ENCODE data around the gene BSPH1. TPM values are rescaled to one million over a fixed set of nuclear protein-coding genes. Genes with fewer than 3 reads are reported as not detected.
A peak's percentile ranks its signal among the peaks of the same experiment; 100 is the strongest.
"Not testable (repeated sequence)": the region's sequence is repeated elsewhere in the genome, so short reads cannot be mapped to it uniquely, and the experiment has no call there.

BSPH1 gene
- total and polyA plus RNA-seq, 4 donors = 0.50 TPM; not detected in 3

GRCh38 chr19:48006762-48007161, 14.8 kb upstream of the BSPH1 start:
- H3K36me3 ChIP-seq (ENCODE audit: control insufficient read depth, insufficient read depth, low read length) = no peaks in the 10 kb centered on the region
- H3K4me1 ChIP-seq (ENCODE audit: control insufficient read depth, insufficient read depth, low read length) = no peaks in the 10 kb centered on the region
- no peak overlapping the region for H3K27ac ChIP-seq (ENCODE audit: low read depth, low read length)
- no peaks in the 10 kb centered on the region for H3K27me3 ChIP-seq (ENCODE audit: control insufficient read depth, insufficient read depth, low read length)
- no peak overlapping the region for H3K4me3 ChIP-seq (ENCODE audit: low read depth, low read length)
- H3K9me3 ChIP-seq (ENCODE audit: control insufficient read depth, insufficient read depth, low read length) = no peaks in the 10 kb centered on the region
- WGBS (ENCODE audit: insufficient coverage) = 91% methylated on average over 3 of the region's 6 CpGs
- DNase-seq (ENCODE audit: low read depth in 4 of 6, low spot score in 6 of 6) = no peak

- no peak overlapping the region for H3K27ac ChIP-seq (ENCODE audit: low read depth, low read length)
- no peaks in the 10 kb centered on the region for H3K4me1 ChIP-seq (ENCODE audit: control insufficient read depth, insufficient read depth, low read length)
- no peak overlapping the region for H3K4me3 ChIP-seq (ENCODE audit: low read depth, low read length)
- DNase-seq (ENCODE audit: low read depth in 4 of 6, low spot score in 6 of 6) = no peak
- no peaks in the 10 kb centered on the region for H3K36me3 ChIP-seq (ENCODE audit: control insufficient read depth, insufficient read depth, low read length)
- 77% methylated on average over 6 of the region's 6 CpGs for WGBS (ENCODE audit: insufficient coverage)
- peaks cover 2% of the 10 kb centered on the region for H3K9me3 ChIP-seq (ENCODE audit: control insufficient read depth, insufficient read depth, low read length)
- H3K27me3 ChIP-seq (ENCODE audit: control insufficient read depth, insufficient read depth, low read length) = no peaks in the 10 kb centered on the region
Measured at GRCh38 chr19:48004236-48004635, 12.3 kb upstream of the BSPH1 start.

GRCh38 chr19:48000846-48001245, 8.9 kb upstream of the BSPH1 start:
- peaks cover 2% of the 10 kb centered on the region for H3K9me3 ChIP-seq (ENCODE audit: control insufficient read depth, insufficient read depth, low read length)
- no peaks in the 10 kb centered on the region for H3K27me3 ChIP-seq (ENCODE audit: control insufficient read depth, insufficient read depth, low read length)
- WGBS (ENCODE audit: insufficient coverage) = 89% methylated on average over 1 of the region's 6 CpGs
- no peak overlapping the region for H3K27ac ChIP-seq (ENCODE audit: low read depth, low read length)
- H3K36me3 ChIP-seq (ENCODE audit: control insufficient read depth, insufficient read depth, low read length) = no peaks in the 10 kb centered on the region
- H3K4me3 ChIP-seq (ENCODE audit: low read depth, low read length) = no peak overlapping the region
- DNase-seq (ENCODE audit: low read depth in 4 of 6, low spot score in 6 of 6) = no peak
- H3K4me1 ChIP-seq (ENCODE audit: control insufficient read depth, insufficient read depth, low read length) = no peaks in the 10 kb centered on the region

- Histone ChIP-seq H3K9me3 (ENCODE audit: control insufficient read depth, insufficient read depth, low read length) (peaks cover 2% of the 10 kb centered on the region), H3K4me3 (ENCODE audit: low read depth, low read length) (no peak overlapping the region), H3K27me3 (ENCODE audit: control insufficient read depth, insufficient read depth, low read length) (no peaks in the 10 kb centered on the region), H3K27ac (ENCODE audit: low read depth, low read length) (no peak overlapping the region), H3K4me1 (ENCODE audit: control insufficient read depth, insufficient read depth, low read length) (no peaks in the 10 kb centered on the region), H3K36me3 (ENCODE audit: control insufficient read depth, insufficient read depth, low read length) (no peaks in the 10 kb centered on the region)
- DNase-seq (ENCODE audit: low read depth in 4 of 6, low spot score in 6 of 6) = no peak
- 87% methylated on average over 6 of the region's 6 CpGs for WGBS (ENCODE audit: insufficient coverage)
Measured at GRCh38 chr19:47998800-47999199, 6.8 kb upstream of the BSPH1 start.

- H3K27me3 ChIP-seq (ENCODE audit: control insufficient read depth, insufficient read depth, low read length) = no peaks in the 10 kb centered on the region
Measured at GRCh38 chr19:47996230-47996727, 4.3 kb upstream of the BSPH1 start.

GRCh38 chr19:47994209-47994802, 2.3 kb upstream of the BSPH1 start, which contains the start of gene ELSPBP1:
TSS of gene ELSPBP1 (plus strand) at chr19:47994632. CDS start at chr19:48008668, 14,036 bp downstream.
- Histone ChIP-seq H3K4me3 (ENCODE audit: low read depth, low read length) (no peak within 1 kb of the TSS), H3K9me3 (ENCODE audit: control insufficient read depth, insufficient read depth, low read length) (no peaks in the 10 kb centered on the region), H3K36me3 (ENCODE audit: control insufficient read depth, insufficient read depth, low read length) (no peaks in the 10 kb centered on the region), H3K27me3 (ENCODE audit: control insufficient read depth, insufficient read depth, low read length) (no peaks in the 10 kb centered on the region), H3K27ac (ENCODE audit: low read depth, low read length) (no peak within 1 kb of the TSS), H3K4me1 (ENCODE audit: control insufficient read depth, insufficient read depth, low read length) (no peaks in the 10 kb centered on the region)
- peak in 4 of 6 donors; percentile 0 to 31 (median 4) for DNase-seq (ENCODE audit: low read depth in 4 of 6, low spot score in 6 of 6)
- 27% methylated on average over 3 of the region's 5 CpGs for WGBS (ENCODE audit: insufficient coverage)

More at GRCh38 chr19:47996230-47996727, 4.3 kb upstream of the BSPH1 start:
- Histone ChIP-seq H3K36me3 (ENCODE audit: control insufficient read depth, insufficient read depth, low read length) (no peaks in the 10 kb centered on the region), H3K9me3 (ENCODE audit: control insufficient read depth, insufficient read depth, low read length) (peaks cover 2% of the 10 kb centered on the region), H3K27ac (ENCODE audit: low read depth, low read length) (no peak overlapping the region), H3K4me1 (ENCODE audit: control insufficient read depth, insufficient read depth, low read length) (no peaks in the 10 kb centered on the region), H3K4me3 (ENCODE audit: low read depth, low read length) (no peak overlapping the region)
- WGBS (ENCODE audit: insufficient coverage) = 79% methylated on average over 1 of the region's 1 CpG
- DNase-seq (ENCODE audit: low read depth in 4 of 6, low spot score in 6 of 6) = no peak

GRCh38 chr19:47991191-47991808, 670 bp downstream of the BSPH1 start:
- H3K4me3 ChIP-seq (ENCODE audit: low read depth, low read length) = no peak overlapping the region
- DNase-seq (ENCODE audit: low read depth in 4 of 6, low spot score in 6 of 6) = no peak
- no peak overlapping the region for H3K27ac ChIP-seq (ENCODE audit: low read depth, low read length)
- 59% methylated on average over 9 of the region's 10 CpGs for WGBS (ENCODE audit: insufficient coverage)
- no peaks in the 10 kb centered on the region for H3K27me3 ChIP-seq (ENCODE audit: control insufficient read depth, insufficient read depth, low read length)
- H3K4me1 ChIP-seq (ENCODE audit: control insufficient read depth, insufficient read depth, low read length) = no peaks in the 10 kb centered on the region
- no peaks in the 10 kb centered on the region for H3K36me3 ChIP-seq (ENCODE audit: control insufficient read depth, insufficient read depth, low read length)
- no peaks in the 10 kb centered on the region for H3K9me3 ChIP-seq (ENCODE audit: control insufficient read depth, insufficient read depth, low read length)

GRCh38 chr19:47973529-47973928, 18.4 kb downstream of the BSPH1 start:
- 96% methylated on average over 5 of the region's 6 CpGs for WGBS (ENCODE audit: insufficient coverage)

GRCh38 chr19:47955936-47956335, 36.0 kb downstream of the BSPH1 start:
- not testable (repeated sequence) for H3K4me1 ChIP-seq (ENCODE audit: control insufficient read depth, insufficient read depth, low read length); H3K27me3 ChIP-seq (ENCODE audit: control insufficient read depth, insufficient read depth, low read length); H3K4me3 ChIP-seq (ENCODE audit: low read depth, low read length); DNase-seq (ENCODE audit: low read depth in 4 of 6, low spot score in 6 of 6); H3K36me3 ChIP-seq (ENCODE audit: control insufficient read depth, insufficient read depth, low read length); H3K27ac ChIP-seq (ENCODE audit: low read depth, low read length); H3K9me3 ChIP-seq (ENCODE audit: control insufficient read depth, insufficient read depth, low read length)
- WGBS (ENCODE audit: insufficient coverage) = 92% methylated on average over 6 of the region's 11 CpGs

More at GRCh38 chr19:47973529-47973928, 18.4 kb downstream of the BSPH1 start:
- no peaks in the 10 kb centered on the region for H3K27me3 ChIP-seq (ENCODE audit: control insufficient read depth, insufficient read depth, low read length)
- DNase-seq (ENCODE audit: low read depth in 4 of 6, low spot score in 6 of 6) = no peak
- H3K27ac ChIP-seq (ENCODE audit: low read depth, low read length) = no peak overlapping the region
- H3K4me1 ChIP-seq (ENCODE audit: control insufficient read depth, insufficient read depth, low read length) = no peaks in the 10 kb centered on the region
- no peaks in the 10 kb centered on the region for H3K9me3 ChIP-seq (ENCODE audit: control insufficient read depth, insufficient read depth, low read length)
- no peak overlapping the region for H3K4me3 ChIP-seq (ENCODE audit: low read depth, low read length)
- H3K36me3 ChIP-seq (ENCODE audit: control insufficient read depth, insufficient read depth, low read length) = no peaks in the 10 kb centered on the region

GRCh38 chr19:47952132-47952531, 39.8 kb downstream of the BSPH1 start:
- H3K27me3 ChIP-seq (ENCODE audit: control insufficient read depth, insufficient read depth, low read length); H3K4me3 ChIP-seq (ENCODE audit: low read depth, low read length); H3K9me3 ChIP-seq (ENCODE audit: control insufficient read depth, insufficient read depth, low read length); H3K27ac ChIP-seq (ENCODE audit: low read depth, low read length); H3K4me1 ChIP-seq (ENCODE audit: control insufficient read depth, insufficient read depth, low read length); H3K36me3 ChIP-seq (ENCODE audit: control insufficient read depth, insufficient read depth, low read length); DNase-seq (ENCODE audit: low read depth in 4 of 6, low spot score in 6 of 6): not testable (repeated sequence)
- no CpG with 5 or more reads among the region's 21 CpGs for whole genome bisulfite sequencing (ENCODE audit: insufficient coverage)

All from spinal cord (tissue), 10 donors.